Kidney tubule cell (primary cell): ENCODE data around the gene ZSWIM5.
"Not testable (repeated sequence)": the region's sequence is repeated elsewhere in the genome, so short reads cannot be mapped to it uniquely, and the experiment has no call there.

Experiments used
- DNase-seq: peaks from one replicate; pipeline ENCODE4 v3.0.0-alpha.2; 2018; ENCODE audit warnings: low spot score

ZSWIM5 gene

DNA sequence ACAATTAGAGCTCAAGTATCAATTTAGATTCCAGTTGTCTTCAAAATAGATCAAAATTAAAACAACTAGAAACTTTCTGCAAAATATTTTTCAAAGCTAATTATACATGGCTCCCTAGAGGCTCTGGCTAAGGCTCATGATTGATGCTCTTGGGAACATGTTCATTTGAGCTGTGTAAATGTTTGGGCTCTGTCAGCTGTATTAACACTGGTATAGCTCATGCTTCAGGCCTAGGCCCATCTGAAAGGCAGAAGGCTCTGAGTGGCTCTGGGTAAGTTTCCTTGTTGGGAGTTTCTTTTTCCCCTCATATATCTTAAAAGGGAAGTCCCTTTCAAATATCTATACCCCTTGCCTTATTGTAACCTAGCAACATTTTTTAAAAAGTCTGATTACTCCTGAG, 113.1 kb downstream of the ZSWIM5 start:
- no peak for DNase-seq

DNA sequence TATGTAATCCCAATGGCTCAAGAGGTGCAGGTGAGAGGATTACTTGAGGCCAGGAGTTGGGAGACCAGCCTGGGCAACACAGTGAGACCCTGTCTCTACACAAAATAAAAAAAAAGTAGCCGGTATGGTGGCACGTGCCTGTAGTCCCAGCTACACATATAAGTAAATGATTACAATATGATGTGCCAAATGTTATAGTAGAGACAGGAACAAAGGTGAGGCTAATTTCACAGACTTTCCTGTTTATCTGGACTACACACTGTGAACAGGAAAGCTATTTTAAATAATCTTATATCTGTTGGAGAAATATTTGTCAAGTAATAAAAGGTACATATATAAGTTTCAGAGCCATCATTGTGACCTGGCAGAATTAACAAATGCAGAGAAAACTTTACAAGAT, 116.7 kb downstream of the ZSWIM5 start:
- DNase-seq, result no peak

DNA sequence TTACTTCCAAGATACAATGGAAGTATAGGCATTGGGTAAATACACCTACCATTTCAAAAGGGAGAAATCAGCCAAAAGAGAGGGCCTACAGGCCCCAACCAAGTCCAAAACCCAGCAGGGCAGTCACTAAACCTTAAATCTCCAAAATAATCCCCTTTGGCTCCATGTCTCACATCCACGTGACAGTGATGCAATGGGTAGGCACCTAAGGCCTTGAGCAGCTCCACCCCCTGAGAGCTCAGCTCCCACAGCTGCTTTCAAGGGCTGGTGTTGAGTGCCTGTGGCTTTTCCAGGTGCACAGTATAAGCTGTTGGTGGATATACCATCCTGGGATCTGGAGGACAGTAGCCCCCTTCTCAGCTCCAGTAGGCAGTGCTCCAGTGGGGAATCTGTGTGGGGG, 121.8 kb downstream of the ZSWIM5 start:
- no peak for DNase-seq

DNA sequence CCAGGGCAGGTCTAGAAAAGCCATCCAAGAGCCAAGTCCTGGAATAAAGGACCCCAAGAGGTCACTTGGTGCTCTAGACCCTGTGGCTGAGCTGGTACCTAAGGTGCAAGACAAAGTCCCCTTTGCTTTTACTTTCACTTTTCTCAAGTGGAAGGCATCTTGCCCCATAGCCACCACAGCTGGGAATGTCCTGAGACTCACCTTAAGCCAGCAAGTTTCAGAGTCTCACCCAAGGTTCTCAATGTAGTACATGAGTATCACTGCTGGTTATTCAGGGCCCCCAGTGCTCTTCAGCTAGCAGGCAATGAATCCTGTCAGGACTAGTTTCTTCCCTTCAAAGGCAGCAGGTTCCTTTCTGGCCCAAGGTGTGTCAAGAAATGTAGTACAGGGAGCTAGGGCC, 126.9 kb downstream of the ZSWIM5 start:
- DNase-seq, result no peak

DNA sequence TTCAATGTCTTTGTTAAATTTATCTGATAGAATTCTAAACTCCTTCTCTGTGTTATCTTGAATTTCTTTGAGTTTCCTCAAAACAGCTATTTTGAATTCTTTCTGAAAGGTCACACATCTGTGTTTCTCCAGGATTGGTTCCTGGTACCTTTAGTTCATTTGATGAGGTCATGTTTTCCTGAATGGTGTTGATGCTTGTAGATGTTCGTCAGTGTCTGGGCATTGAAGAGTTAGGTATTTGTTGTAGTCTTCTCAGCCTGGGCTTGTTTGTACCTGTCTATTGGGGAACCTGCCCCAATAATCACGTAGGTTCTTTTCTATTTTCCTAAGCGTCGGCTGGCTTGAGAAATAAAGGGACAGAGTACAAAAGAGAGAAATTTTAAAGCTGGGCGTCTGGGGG, 129.4 kb downstream of the ZSWIM5 start:
- DNase-seq, result not testable (repeated sequence)

DNA sequence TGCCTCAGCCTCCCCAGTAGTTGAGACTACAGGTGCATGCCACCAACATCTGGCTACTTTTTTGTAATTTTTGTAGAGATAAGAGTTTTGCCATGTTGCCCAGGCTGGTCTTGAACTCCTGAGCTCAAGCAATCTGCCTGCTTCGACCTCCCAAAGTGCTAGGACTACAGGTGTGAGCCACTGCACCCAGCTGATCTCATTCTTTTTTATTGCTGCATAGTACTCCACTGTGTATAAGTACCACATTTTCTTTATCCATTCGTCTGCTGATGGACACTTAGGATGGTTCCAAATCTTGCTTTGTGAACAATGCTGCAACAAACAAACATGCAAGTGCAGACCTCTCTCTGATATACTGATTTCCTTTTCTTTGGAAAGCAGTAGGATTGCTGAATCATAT, 134.8 kb downstream of the ZSWIM5 start:
- DNase-seq, result no peak

DNA sequence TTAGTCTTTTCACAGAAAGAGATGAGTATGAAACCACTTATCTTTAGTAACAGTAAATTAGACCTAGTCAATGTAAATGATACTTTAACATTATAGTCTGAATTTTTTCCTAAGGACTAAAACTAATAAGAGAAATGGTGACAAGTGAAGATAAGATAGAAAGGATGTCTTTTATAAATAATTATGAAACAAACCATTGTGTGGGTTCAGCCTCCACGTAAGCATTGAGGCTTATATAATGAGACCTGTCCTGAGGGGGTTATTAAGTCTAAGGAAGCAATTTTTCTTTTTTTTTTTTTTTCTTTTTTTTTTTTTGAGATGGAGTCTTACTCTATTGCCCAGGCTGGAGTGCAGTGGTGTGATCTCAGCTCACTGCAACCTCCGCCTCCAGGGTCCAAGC, 138.6 kb downstream of the ZSWIM5 start:
- no peak for DNase-seq

DNA sequence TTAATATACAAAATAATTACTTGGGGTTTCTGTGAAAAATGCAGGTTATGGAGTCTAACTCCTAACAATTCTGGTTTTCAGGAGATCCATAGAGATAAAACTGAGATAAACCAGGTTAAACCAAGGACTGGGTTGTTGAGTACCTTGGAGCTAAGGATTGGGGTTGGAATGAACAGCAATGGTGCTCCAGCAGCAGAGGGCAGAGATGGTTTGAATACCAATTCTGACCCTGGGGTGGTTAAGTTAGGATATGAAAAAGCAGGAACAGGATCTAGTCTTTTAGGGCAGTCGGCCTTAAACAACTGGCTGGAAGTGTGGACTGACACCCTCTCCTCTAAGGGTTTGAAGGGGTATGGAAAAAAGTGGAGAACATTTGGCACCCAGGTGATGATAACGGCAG, 141.3 kb downstream of the ZSWIM5 start:
- no peak for DNase-seq

DNA sequence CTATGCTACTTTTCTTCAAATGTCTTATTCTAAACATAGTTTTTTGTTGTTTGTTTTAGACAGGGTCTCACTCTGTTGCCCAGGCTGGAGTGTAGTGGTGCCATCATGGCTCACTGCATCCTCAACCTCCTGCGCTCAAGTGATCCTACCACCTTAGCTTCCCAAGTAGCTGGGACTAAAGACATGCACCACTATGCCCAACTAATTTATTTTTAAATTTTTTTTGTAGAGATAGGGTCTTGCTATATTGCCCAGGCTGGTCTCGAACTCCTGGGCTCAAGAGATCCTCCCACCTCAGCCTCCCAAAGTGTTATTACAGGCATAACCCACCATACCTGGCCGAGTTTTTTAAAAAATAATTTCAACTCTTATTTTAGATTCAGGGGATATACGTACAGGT, 143.9 kb downstream of the ZSWIM5 start:
- not testable (repeated sequence) for DNase-seq

DNA sequence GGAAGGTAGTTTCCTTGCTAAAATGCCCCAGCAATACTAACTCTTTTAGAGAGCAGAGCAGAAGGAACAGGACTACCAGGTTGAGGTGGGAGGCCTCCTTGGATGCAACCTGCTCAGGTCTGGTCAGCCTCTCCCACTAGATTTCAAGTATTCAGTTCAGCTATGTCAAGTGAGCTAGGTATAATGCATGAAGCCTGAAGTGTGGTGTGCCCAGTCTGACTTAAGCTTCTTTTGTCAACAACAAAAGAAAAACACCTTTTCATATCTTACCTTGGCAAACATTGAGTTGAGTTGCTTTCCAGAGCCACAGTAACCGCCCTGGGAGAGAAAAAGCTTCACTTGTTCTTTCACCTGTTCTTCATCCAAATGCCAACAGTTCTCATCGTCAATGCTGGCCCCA, 146.6 kb downstream of the ZSWIM5 start:
- no peak for DNase-seq

DNA sequence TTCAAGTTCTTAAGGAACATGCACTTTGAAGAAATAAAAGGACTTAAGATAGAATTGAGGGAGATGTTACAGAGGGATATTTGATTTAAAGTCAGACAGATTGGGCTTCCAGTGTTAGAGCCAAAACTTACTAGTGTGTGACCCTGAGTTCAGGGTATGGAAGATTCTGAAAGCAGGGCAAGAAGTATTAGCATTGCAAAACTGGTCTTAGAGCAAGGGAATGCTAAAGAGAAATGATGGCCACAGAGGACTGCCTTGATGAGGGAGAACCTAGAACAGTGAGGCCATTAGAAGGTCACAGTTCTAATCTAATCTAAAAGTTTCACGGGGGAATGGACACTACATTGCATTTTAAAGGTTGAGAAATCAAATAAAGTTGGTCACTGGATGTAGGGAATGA, 148.9 kb downstream of the ZSWIM5 start:
- DNase-seq, result no peak

DNA sequence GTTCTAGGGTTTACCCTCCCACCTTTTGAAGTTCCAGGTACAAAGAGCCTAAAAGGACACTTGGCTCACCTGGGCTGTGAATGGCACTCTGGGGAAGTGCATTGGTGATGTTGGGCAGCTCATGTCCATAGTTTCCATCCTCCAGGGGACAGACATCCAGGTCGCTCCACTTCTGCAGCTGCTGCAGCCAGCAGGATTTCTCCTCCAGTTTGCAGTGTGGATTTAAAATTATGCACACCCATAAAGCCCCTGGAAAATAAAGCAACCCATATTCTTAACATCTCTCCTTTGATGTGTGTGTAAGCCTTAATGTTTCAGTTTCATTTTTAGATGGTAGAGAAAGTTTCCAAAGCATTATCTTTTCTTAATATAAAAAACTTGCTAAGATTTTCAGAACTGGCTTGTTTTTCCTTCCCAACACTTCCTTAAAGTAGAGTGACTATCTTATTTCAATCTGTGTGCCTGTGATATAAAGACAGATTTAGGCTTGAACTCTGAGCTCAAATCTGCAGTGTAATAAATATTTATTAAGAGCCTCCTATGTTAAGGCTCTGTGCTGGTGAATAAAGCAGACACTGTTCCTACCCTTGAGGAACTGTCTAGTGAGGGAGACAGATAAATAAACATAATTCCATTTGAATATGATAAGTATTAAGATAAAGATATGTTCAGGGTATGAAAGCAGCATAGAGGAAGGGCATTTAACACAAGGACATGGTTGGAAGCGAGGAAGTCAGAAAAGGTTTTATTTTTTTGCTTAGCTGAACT, 155.2 kb downstream of the ZSWIM5 start:
- DNase-seq, result no peak

DNA sequence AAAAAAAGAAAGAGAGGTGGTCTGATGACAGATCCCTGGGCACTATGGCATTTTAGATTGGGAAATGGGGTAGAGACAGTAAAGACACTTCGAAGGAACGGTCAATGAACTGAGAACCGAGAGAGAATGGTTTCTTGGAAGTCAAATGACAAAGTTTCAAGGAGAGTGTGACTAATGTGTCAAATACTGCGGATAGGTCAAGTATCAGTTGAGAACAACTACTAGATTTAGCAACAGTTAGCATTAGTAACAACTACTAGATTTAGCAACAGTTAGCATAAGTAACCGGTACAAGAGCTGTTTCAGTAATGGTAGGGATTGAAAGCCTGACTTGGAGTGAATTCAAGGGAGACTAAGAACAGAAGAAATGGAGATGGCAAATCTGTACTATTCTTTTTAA, 159.4 kb downstream of the ZSWIM5 start:
- DNase-seq, result no peak

DNA sequence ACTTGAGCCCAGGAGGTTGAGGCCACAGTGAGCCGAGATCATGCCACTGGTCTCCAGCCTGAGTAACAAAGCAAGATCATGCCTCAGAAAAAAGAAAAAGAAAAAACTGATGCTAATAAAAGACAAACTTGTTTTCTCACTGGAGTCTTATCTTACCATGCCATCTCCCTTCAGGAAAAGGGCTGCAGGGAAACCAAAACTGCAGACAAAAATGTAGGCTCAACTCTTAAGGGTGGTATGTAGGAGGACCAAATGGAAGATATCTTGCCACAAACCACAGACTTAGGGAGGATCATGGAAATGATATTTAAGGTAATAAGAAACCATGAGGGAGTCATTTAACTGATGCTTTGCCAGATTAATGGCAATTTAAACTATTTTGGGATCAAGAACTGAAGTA, 161.5 kb downstream of the ZSWIM5 start:
- DNase-seq, result no peak

DNA sequence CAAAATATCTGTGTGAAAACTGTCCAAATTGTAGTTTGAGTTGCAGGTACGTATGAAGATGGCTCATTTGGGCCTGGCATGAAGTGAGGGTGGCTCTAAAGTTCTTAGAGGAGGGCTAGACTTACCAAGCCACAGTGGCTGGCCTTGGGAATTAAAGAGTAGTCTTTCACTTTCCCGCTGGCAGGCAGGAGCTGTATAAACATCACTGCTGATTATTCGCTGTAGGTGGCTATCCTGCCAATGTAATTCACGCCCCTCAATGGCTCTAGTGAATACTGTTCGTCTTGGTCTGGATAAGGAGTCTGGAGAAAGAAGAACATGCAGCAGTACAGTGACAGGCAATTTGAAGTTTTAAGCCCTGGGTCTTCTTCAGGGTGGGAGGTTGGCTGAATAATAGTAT, 163.3 kb downstream of the ZSWIM5 start:
- DNase-seq, result no peak

DNA sequence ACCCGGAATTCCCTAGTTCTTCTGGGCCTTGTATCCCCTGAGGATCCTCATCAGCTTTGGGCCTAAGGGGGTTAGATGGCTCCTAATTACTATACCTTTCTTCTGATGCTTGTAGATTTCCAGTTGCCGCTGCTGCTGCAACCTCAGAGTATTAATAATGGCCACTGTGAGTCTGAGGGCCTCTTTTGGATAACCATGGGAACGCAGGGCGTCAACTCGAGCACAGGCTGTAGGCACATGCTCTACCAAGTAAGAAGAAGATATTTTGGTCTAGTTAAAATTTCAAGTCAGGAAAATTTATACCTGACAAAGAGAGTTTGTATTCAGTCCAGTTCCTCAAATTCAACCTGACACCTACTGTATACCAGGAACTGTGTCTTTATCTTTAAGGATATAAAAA, 166.1 kb downstream of the ZSWIM5 start:
- DNase-seq, result no peak

DNA sequence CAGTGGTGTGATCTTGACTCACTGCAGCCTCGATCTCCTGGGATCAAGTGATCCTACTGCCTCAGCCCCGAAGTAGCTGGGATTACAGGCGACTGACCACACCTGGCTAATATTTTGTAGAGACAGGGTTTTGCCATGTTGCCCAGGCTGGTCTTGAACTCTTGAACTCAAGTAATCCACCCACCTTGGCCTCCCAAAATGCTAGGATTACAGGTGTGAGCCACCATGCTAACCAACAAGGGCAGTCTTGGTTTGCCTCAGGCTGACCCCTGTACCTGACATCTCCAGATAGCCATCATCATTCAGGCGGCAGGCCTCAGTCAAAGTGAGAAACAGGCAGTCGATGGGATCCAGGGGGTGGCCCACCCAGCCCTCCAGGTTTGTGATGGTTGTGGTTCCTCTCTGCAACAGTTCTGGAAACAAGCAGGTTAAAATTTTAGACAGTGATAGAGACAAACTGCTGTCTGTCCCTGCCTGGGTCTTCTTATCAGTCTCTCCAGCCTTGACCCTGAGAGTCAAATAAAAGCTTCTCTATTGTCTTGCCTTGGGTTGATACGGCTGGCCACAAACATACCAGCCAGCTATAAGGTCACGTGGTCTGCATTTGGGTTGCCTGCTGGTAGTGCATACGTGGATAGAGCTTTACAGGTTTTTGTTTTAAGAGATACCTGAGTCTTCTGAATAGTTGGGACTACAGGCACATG, 167.6 kb downstream of the ZSWIM5 start:
- DNase-seq, result no peak

DNA sequence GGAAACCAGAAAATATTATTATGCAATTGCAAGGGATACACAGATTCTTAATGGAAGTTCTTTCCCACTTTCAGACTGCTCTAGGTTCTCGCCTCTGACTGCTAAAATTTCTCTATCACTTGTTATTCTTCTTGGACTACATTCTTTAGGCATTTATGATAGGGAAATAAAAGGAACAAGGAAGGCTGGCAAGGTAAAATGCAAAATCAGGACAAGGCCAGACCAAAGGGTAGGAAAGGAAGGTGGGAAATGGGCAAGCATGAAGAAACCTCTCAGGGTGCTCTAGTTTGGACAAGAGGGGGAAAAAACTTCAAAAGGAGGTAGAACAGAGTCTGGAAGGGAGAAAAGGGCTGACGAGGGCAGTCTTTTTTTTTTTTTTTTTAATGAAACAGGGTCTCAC, 168.2 kb downstream of the ZSWIM5 start:
- no peak for DNase-seq

DNA sequence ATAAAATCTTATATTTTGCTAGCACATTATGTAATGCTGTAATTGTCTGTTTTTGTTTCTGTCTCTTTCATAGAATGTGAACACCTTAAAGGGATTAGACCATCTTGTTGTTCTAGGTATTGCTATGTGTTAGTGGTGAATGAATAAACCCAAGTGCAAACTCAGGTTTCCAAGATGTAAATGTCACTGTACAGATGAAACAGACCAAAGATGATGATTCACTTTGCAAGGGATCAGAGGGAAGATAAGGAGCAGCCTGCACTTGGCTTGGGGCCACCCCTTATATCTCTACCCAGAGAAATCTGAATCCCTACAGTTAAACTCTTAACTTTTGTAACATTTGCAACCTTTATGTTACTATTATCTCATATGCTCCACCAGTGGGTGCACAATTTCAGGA, 168.9 kb downstream of the ZSWIM5 start:
- no peak for DNase-seq

DNA sequence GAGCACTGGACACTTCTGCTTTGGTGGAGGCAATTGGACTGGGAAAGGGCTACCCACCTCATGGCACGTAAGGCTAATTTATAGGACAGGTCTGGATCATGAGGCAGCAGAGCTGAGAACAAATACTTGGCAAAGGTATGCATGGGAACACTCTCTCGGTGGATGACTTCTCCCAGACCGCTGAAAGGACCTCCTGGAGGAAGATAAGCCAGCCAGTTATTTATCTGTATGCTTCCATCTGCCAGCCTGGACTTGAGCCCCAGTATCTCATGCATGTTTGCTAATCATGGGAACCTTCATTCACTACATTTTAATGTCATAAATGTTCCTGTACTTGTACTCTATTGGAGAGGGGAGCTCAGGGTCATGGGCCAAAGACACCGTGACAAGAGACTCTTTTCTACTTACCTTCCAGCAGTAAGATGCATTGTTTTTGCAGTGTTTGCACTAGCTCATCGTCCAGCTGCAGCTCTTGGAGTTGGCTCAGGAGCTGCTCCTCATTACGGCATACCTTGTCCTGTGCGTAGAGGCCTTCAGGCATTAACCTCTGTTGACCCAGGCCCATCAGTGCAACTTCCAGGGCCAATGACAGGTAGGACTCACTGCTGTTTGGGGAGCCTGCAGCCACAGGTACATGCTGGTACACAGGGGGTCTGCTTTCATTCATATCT, 170.6 kb downstream of the ZSWIM5 start:
- DNase-seq, result no peak

DNA sequence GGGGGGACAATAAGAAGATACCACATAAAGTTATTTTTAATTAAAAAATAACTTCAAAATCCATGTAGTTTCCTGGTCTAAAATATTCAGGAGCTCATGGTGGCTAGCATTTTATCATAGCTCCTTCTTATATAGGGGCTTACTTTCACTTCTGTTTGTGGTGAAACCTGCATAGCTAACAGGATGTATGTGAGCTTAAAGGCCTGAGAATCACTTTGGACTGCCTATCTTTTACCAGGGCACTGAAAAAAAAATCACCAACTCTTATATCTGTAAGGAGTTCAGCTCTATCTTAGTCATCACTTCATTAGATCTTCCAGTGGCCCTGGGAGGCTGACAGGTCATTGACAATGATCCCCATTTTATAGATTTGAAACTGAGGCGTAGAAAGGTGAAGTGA, 173.0 kb downstream of the ZSWIM5 start:
- no peak for DNase-seq

DNA sequence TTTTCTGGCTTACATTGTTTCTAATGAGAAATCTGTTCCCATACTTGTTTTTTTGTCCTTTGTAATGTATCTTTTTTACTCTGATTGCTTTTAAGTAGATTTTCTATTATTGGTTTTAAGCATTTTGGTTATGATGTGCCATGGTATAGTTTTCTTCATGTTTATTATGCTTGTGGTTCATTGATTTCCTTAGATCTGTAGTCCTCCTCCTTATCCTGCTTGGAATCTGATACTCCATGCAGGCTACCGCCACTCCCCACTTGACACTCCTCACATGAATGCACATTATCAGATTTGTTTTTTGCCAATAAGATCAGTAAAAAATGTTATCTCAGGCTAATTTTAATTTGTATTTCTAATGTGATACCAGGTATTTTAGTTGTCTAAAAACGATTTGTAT, 173.6 kb downstream of the ZSWIM5 start:
- no peak for DNase-seq

DNA sequence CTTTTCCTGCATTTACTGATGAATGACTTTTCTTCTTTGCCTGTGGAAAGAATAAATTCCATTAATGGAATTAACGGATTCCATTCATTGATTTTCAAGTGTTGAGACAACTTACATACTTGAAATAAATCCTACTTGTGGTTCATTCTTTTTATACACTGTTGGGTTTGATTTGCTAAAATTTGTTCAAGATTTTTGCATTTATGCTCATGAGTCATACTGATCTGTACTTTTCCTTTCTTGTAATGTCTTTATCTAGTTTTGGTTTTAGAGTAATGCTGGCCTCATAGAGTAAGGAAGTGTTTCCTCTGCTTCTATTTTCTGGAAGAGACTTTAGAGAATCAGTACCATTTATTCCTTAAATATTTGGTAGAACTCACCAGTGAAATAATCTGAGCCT, 180.0 kb downstream of the ZSWIM5 start:
- DNase-seq, result no peak
